Measurements from ENCODE around the gene TSHZ2. TPM values are rescaled to one million over a fixed set of nuclear protein-coding genes. Genes with fewer than 3 reads are reported as not detected.

Gene TSHZ2
- total RNA-seq, 1 experiment from 2014 or later: 0.07 TPM

DNA sequence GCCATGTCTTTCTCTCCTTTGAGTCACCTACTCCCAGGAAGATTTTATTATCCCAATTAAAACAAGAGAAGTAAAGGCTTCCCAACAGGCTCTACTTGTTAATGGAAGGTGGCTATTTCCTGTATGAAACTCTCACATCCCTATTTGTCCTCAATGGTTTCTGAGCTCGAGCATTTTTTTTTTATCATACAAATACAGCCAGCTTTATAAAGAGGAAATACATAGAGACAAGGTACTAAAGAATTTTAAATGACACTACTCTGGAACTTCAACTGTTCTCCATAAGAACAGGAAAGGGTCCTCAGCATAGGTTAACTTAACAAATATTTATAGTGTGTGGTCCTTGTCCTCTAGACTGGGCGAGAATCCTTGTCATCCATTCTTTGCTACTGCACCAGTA is 41.0 kb downstream of the TSHZ2 start:
- Histone ChIP-seq H3K4ac (ENCODE audit: low read depth, low read length) (no peak overlapping the region), H4K5ac (ENCODE audit: insufficient read length, low read depth, low read length) (no peak overlapping the region), H2BK20ac (ENCODE audit: low read depth, low read length, poor library complexity, severe bottlenecking) (no peak overlapping the region), H3K18ac (ENCODE audit: insufficient read length, low read depth, low read length) (no peak overlapping the region), H2BK15ac (ENCODE audit: low read depth, low read length) (no peak overlapping the region), H2BK5ac (ENCODE audit: insufficient read length, low read length) (no peak overlapping the region), H2BK120ac (ENCODE audit: low read depth, low read length, poor library complexity, severe bottlenecking) (no peak overlapping the region), H3K9ac (ENCODE audit: extremely low read depth, insufficient read length, low read length) (no peak overlapping the region), H3T11ph (ENCODE audit: low read length) (no peak overlapping the region), H3K9me3 (ENCODE audit: control insufficient read depth, low read depth, low read length) (no peaks in the 10 kb centered on the region), H3K79me1 (ENCODE audit: insufficient read depth, low read depth, low read length, poor library complexity, severe bottlenecking) (no peaks in the 10 kb centered on the region), H3K23ac (ENCODE audit: insufficient read length, low read depth, low read length) (no peak overlapping the region), H3K56ac (ENCODE audit: insufficient read length, low read depth, low read length) (no peak overlapping the region), H3K4me2 (ENCODE audit: insufficient read depth, insufficient read length, low read length) (no peak overlapping the region), H2BK12ac (ENCODE audit: insufficient read length, low read depth, low read length) (no peak overlapping the region), H3K27me3 (ENCODE audit: insufficient read depth, low read length) (no peaks in the 10 kb centered on the region), H3K4me1 (ENCODE audit: insufficient read depth, low read length) (no peaks in the 10 kb centered on the region), H3K27ac (ENCODE audit: insufficient read length, low read depth, low read length) (no peak overlapping the region), H4K8ac (replicated peaks; ENCODE audit: insufficient read length, low read depth, low read length) (no peak overlapping the region), H3K14ac (ENCODE audit: insufficient read depth, low read length) (no peak overlapping the region), H4K91ac (ENCODE audit: insufficient read length, low read depth, low read length) (no peak overlapping the region), H3K79me2 (ENCODE audit: insufficient read depth, low read length) (no peaks in the 10 kb centered on the region), H2AK5ac (ENCODE audit: insufficient read length, low read length) (no peak overlapping the region), H4K20me1 (ENCODE audit: control insufficient read depth, insufficient read depth, insufficient read length) (no peaks in the 10 kb centered on the region), H3K23me2 (ENCODE audit: insufficient read length, low read depth, low read length, poor library complexity, severe bottlenecking) (no peaks in the 10 kb centered on the region), H2AFZ (ENCODE audit: low read length) (no peak overlapping the region)
- peaks cover 2% of the 10 kb centered on the region for H3K27me3 Mint-ChIP-seq (ENCODE audit: low read depth)
- peaks cover 6 to 10% of the 10 kb centered on the region in 2 experiments; a peak in 2 of 5 replicates for H3K9me3 Mint-ChIP-seq
- no peak for DNase-seq
- no peak overlapping the region for H3K4me3 Mint-ChIP-seq
- H3K4me1 Mint-ChIP-seq: peaks cover 0 to 4% of the 10 kb centered on the region in 2 experiments; a peak in 2 of 4 replicates
- peaks cover 0 to 4% (median 3%) of the 10 kb centered on the region in 3 experiments; a peak in 2 of 7 replicates for H3K36me3 Mint-ChIP-seq (ENCODE audit: insufficient read depth in 1 of 3, low read depth in 3 of 3)
- TF ChIP-seq, protein P1, sequence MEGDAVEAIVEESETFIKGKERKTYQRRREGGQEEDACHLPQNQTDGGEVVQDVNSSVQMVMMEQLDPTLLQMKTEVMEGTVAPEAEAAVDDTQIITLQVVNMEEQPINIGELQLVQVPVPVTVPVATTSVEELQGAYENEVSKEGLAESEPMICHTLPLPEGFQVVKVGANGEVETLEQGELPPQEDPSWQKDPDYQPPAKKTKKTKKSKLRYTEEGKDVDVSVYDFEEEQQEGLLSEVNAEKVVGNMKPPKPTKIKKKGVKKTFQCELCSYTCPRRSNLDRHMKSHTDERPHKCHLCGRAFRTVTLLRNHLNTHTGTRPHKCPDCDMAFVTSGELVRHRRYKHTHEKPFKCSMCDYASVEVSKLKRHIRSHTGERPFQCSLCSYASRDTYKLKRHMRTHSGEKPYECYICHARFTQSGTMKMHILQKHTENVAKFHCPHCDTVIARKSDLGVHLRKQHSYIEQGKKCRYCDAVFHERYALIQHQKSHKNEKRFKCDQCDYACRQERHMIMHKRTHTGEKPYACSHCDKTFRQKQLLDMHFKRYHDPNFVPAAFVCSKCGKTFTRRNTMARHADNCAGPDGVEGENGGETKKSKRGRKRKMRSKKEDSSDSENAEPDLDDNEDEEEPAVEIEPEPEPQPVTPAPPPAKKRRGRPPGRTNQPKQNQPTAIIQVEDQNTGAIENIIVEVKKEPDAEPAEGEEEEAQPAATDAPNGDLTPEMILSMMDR (conservative IDR thresholded peaks at IDR 0.05): no peak
- no CpG with 5 or more reads among the region's 2 CpGs for WGBS (ENCODE audit: extremely low coverage, insufficient read length, low lambda C conversion rate)
- H3K27ac Mint-ChIP-seq: no peak overlapping the region

All from H9 (cell line).